Measurements from ENCODE around the gene PIK3CD. TPM values are rescaled to one million over a fixed set of nuclear protein-coding genes. Genes with fewer than 3 reads are reported as not detected.
"Not testable (repeated sequence)": the region's sequence is repeated elsewhere in the genome, so short reads cannot be mapped to it uniquely, and the experiment has no call there.

Gene PIK3CD
- total and polyA plus RNA-seq, 12 donors = 1.3 to 16.4 (median 9.1) TPM

DNA sequence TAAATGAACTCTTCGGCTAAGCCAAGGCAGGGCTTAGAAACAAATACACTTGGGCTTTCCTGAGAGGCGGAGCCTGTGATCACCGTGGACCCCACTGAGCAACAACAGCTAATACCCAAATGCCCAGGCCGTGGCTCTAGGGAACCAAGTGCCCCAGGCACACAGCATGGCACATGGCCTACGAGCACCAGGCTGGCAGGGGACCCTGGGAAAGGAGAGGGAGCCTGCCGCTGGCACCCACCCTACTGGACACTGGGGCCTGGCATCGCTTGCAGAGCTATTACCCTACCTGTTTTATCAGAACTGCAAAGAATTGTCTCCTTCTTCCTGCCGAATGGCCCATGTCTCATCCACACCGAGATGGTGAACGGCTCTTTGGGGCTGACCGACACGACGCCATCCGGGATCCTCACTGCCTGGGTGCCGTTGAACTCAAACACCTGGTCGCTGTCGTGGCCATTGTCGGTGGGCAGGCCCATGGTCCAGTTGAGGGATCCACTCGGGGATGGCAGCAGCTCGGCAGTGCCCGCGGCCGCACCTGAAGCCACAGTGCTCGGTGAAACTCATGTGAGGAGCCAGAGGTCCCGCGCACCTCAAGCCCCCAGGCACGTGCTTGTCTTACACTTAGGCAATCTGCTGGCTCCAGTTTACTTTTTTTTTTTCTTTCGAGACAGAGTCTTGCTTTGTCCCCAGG, 92.7 kb downstream of the PIK3CD start:
- H3K27ac ChIP-seq = no peak overlapping the region
- H3K27me3 ChIP-seq = no peaks in the 10 kb centered on the region
- intact Hi-C loops (cut with DNase I) = no loop called here
- H3K36me3 ChIP-seq (replicated peaks in 1 of 2) = peaks cover 0 to 58% of the 10 kb centered on the region in 2 donors
- 96 to 98% (median 97%) methylated on average over 25 to 28 of the region's 28 CpGs for WGBS, 4 donors
- H3K4me1 ChIP-seq (replicated peaks in 1 of 2) = no peaks in the 10 kb centered on the region
- no peaks in the 10 kb centered on the region for H3K9me3 ChIP-seq (replicated peaks in 1 of 3)
- H3K4me3 ChIP-seq = no peak overlapping the region
- TF ChIP-seq POLR2A (IDR thresholded peaks at IDR 0.05) = no peak
- TF ChIP-seq, protein P1, sequence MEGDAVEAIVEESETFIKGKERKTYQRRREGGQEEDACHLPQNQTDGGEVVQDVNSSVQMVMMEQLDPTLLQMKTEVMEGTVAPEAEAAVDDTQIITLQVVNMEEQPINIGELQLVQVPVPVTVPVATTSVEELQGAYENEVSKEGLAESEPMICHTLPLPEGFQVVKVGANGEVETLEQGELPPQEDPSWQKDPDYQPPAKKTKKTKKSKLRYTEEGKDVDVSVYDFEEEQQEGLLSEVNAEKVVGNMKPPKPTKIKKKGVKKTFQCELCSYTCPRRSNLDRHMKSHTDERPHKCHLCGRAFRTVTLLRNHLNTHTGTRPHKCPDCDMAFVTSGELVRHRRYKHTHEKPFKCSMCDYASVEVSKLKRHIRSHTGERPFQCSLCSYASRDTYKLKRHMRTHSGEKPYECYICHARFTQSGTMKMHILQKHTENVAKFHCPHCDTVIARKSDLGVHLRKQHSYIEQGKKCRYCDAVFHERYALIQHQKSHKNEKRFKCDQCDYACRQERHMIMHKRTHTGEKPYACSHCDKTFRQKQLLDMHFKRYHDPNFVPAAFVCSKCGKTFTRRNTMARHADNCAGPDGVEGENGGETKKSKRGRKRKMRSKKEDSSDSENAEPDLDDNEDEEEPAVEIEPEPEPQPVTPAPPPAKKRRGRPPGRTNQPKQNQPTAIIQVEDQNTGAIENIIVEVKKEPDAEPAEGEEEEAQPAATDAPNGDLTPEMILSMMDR (IDR thresholded peaks at IDR 0.05) = no peak
- no peak for DNase-seq

DNA sequence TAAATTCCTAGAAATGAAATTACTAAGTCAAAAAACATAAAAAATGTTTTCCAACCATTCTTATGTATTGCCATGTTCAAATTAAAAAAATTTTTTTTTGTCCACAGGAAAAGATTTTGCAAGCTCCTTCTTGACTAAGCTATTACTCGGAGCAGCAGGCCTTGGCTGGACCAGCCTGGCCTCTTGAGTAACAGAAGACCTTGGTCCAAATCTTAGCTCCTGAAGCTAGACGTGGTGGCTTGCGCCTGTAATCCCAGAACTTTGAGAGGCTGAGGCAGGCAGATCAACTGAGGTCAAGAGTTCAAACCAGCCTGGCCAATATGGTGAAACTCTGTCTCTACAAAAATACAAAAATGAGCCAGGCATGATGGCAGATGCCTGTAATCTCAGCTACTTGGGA, 94.7 kb downstream of the PIK3CD start:
- Histone ChIP-seq H3K27me3 (no peaks in the 10 kb centered on the region), H3K36me3 (replicated peaks in 1 of 2) (peaks cover 0 to 54% of the 10 kb centered on the region in 2 donors), H3K4me1 (replicated peaks in 1 of 2) (no peaks in the 10 kb centered on the region), H3K27ac (no peak overlapping the region), H3K9me3 (replicated peaks in 1 of 3) (no peaks in the 10 kb centered on the region), H3K4me3 (no peak overlapping the region)
- intact Hi-C loops (cut with DNase I) = no loop called here
- TF ChIP-seq, protein P1 (IDR thresholded peaks at IDR 0.05) = no peak
- TF ChIP-seq POLR2A (IDR thresholded peaks at IDR 0.05) = no peak
- peak in 2 of 7 donors; percentile 43 to 58 for DNase-seq
- WGBS, 4 donors = 55 to 72% (median 57%) methylated on average over 3 of the region's 3 CpGs

DNA sequence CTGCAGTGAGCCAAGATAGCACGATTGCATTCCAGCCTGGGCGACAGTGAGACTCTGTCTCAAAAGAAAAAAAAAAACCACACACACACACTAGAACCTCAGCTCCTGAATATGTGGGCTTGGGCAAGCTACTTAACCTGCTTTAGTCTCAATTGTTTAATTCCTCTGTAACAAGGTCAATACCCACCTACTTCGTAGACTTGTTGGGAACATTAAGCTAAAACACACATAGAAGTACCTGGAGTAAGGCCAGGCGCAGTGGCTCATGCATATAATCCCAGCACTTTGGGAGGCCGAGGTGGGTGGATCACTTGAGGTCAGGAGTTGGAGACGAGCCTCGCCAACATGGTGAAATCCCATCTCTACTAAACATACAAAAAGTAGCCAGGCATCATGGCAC, 95.1 kb downstream of the PIK3CD start:
- TF ChIP-seq, protein P1 (IDR thresholded peaks at IDR 0.05) = no peak
- no peak for TF ChIP-seq POLR2A (IDR thresholded peaks at IDR 0.05)
- H3K36me3 ChIP-seq (replicated peaks in 1 of 2) = peaks cover 0 to 53% of the 10 kb centered on the region in 2 donors
- H3K9me3 ChIP-seq (replicated peaks in 1 of 3) = no peaks in the 10 kb centered on the region
- H3K27ac ChIP-seq = no peak overlapping the region
- 89 to 95% (median 92%) methylated on average over 5 to 7 of the region's 7 CpGs for WGBS, 4 donors
- no peak for DNase-seq
- no peak overlapping the region for H3K4me3 ChIP-seq
- intact Hi-C loops (cut with DNase I) = no loop called here
- no peaks in the 10 kb centered on the region for H3K4me1 ChIP-seq (replicated peaks in 1 of 2)
- H3K27me3 ChIP-seq = no peaks in the 10 kb centered on the region

DNA sequence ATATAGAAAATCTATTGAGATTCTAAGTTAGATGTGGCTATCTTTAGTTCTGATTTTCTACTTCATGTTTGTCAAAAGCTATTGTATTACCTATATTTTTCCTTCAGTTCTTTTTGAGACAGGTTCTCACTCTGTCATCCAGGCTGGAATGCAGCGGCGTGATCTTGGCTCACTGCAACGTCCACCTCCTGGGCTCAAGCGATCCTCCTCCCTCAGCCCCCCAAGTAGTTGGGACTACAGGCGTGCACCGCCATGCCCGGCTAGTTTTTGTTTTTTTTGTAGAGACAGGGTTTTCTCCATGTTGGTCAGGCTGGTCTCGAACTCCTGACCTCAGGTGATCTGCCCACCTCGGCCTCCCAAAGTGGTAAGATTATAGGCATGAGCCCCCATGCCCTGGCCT, 96.9 kb downstream of the PIK3CD start:
- 89 to 97% (median 97%) methylated on average over 9 of the region's 9 CpGs for WGBS, 4 donors
- H3K36me3 ChIP-seq (replicated peaks in 1 of 2) = peaks cover 0 to 35% of the 10 kb centered on the region in 2 donors
- H3K27ac ChIP-seq; H3K9me3 ChIP-seq (replicated peaks in 1 of 3); DNase-seq; H3K27me3 ChIP-seq; intact Hi-C loops (cut with DNase I); H3K4me1 ChIP-seq (replicated peaks in 1 of 2); H3K4me3 ChIP-seq: not testable (repeated sequence)

DNA sequence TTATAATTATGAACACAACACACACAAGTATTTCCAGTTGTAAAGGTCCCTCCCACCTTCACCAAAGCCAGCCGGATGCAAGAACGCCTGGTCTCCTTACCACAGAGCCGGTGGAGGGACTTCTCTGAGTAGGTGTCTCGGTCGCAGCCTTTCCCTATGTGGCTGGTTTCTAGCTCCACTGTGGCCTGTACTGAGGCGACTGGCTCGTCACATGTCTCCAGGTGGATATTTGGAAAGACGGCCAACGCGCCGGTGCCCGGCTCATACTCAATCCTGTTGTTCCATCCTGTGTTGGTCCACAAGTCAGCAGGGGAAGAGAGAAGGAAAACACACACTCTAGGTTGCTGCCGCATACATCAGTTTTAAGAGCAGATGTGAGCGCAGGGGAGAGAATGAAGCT, 97.8 kb downstream of the PIK3CD start:
- Histone ChIP-seq H3K27me3 (no peaks in the 10 kb centered on the region), H3K4me1 (replicated peaks in 1 of 2) (peaks cover 0 to 7% of the 10 kb centered on the region in 2 donors), H3K36me3 (replicated peaks in 1 of 2) (peaks cover 0 to 26% of the 10 kb centered on the region in 2 donors), H3K27ac (no peak overlapping the region), H3K4me3 (no peak overlapping the region), H3K9me3 (replicated peaks in 1 of 3) (no peaks in the 10 kb centered on the region)
- TF ChIP-seq POLR2A (IDR thresholded peaks at IDR 0.05) = no peak
- 95 to 98% (median 96%) methylated on average over 14 of the region's 14 CpGs for WGBS, 4 donors
- intact Hi-C loops (cut with DNase I) = no loop called here
- no peak for DNase-seq
